ENCODE measurements around the gene LARGE1. TPM values are rescaled to one million over a fixed set of nuclear protein-coding genes. Genes with fewer than 3 reads are reported as not detected.

LARGE1 gene
- total and polyA plus RNA-seq, 5 donors from 2014 or later = not detected

GRCh38 chr22:33324228-33324627 is 596.0 kb downstream of the LARGE1 start:
- Mint-ChIP-seq H3K9me3 (peaks cover 0 to 3% (median 0%) of the 10 kb centered on the region in 7 donors), H3K27me3 (no peaks in the 10 kb centered on the region), H3K27ac (no peak overlapping the region), H3K36me3 (no peaks in the 10 kb centered on the region), H3K4me1 (peaks cover 0 to 3% (median 0%) of the 10 kb centered on the region in 4 donors), H3K4me3 (no peak overlapping the region)
- Histone ChIP-seq H3K4me1 (ENCODE audit: control insufficient read depth, insufficient read depth, low read length, poor library complexity, severe bottlenecking) (no peaks in the 10 kb centered on the region), H3K9me3 (ENCODE audit: control insufficient read depth in 2 of 2, low read length in 2 of 2) (no peaks in the 10 kb centered on the region), H3K4me3 (ENCODE audit: low read depth, low read length) (no peak overlapping the region), H3K27me3 (ENCODE audit: control insufficient read depth, insufficient read depth, low read length) (no peaks in the 10 kb centered on the region), H3K27ac (ENCODE audit: insufficient read depth, low read length, poor library complexity, severe bottlenecking) (no peak overlapping the region), H3K36me3 (ENCODE audit: control insufficient read depth, insufficient read depth, low read length) (no peaks in the 10 kb centered on the region)
- no peak for DNase-seq
- ATAC-seq (ENCODE audit: low read depth in 2 of 2) = no peak

GRCh38 chr22:33321466-33321865 is 598.8 kb downstream of the LARGE1 start:
- Histone ChIP-seq H3K4me3 (ENCODE audit: low read depth, low read length) (no peak overlapping the region), H3K4me1 (ENCODE audit: control insufficient read depth, insufficient read depth, low read length, poor library complexity, severe bottlenecking) (no peaks in the 10 kb centered on the region), H3K27me3 (ENCODE audit: control insufficient read depth, insufficient read depth, low read length) (no peaks in the 10 kb centered on the region), H3K9me3 (ENCODE audit: control insufficient read depth in 2 of 2, low read length in 2 of 2) (no peaks in the 10 kb centered on the region), H3K27ac (ENCODE audit: insufficient read depth, low read length, poor library complexity, severe bottlenecking) (no peak overlapping the region), H3K36me3 (ENCODE audit: control insufficient read depth, insufficient read depth, low read length) (no peaks in the 10 kb centered on the region)
- peaks cover 0 to 2% (median 0%) of the 10 kb centered on the region in 4 donors for H3K4me1 Mint-ChIP-seq
- DNase-seq (no peak), ATAC-seq (ENCODE audit: low read depth in 2 of 2) (no peak)
- no peaks in the 10 kb centered on the region for H3K36me3 Mint-ChIP-seq
- no peak overlapping the region for H3K4me3 Mint-ChIP-seq
- peaks cover 0 to 3% (median 0%) of the 10 kb centered on the region in 7 donors for H3K9me3 Mint-ChIP-seq
- no peak overlapping the region for H3K27ac Mint-ChIP-seq
- H3K27me3 Mint-ChIP-seq = no peaks in the 10 kb centered on the region

- no peak for ATAC-seq (ENCODE audit: low read depth in 2 of 2)
- Histone ChIP-seq H3K9me3 (ENCODE audit: control insufficient read depth in 2 of 2, low read length in 2 of 2) (no peaks in the 10 kb centered on the region), H3K27ac (ENCODE audit: insufficient read depth, low read length, poor library complexity, severe bottlenecking) (no peak overlapping the region), H3K4me3 (ENCODE audit: low read depth, low read length) (no peak overlapping the region), H3K36me3 (ENCODE audit: control insufficient read depth, insufficient read depth, low read length) (no peaks in the 10 kb centered on the region), H3K4me1 (ENCODE audit: control insufficient read depth, insufficient read depth, low read length, poor library complexity, severe bottlenecking) (no peaks in the 10 kb centered on the region), H3K27me3 (ENCODE audit: control insufficient read depth, insufficient read depth, low read length) (no peaks in the 10 kb centered on the region)
- H3K4me3 Mint-ChIP-seq = no peak overlapping the region
- H3K27ac Mint-ChIP-seq = no peak overlapping the region
- H3K36me3 Mint-ChIP-seq = no peaks in the 10 kb centered on the region
- peaks cover 0 to 3% (median 0%) of the 10 kb centered on the region in 7 donors for H3K9me3 Mint-ChIP-seq
- DNase-seq = no peak
- H3K4me1 Mint-ChIP-seq = no peaks in the 10 kb centered on the region
- H3K27me3 Mint-ChIP-seq = no peaks in the 10 kb centered on the region
Observed at GRCh38 chr22:33315954-33316353, 604.3 kb downstream of the LARGE1 start.

- Histone ChIP-seq H3K9me3 (ENCODE audit: control insufficient read depth in 2 of 2, low read length in 2 of 2) (no peaks in the 10 kb centered on the region), H3K27ac (ENCODE audit: insufficient read depth, low read length, poor library complexity, severe bottlenecking) (no peak overlapping the region), H3K4me3 (ENCODE audit: low read depth, low read length) (no peak overlapping the region), H3K36me3 (ENCODE audit: control insufficient read depth, insufficient read depth, low read length) (no peaks in the 10 kb centered on the region), H3K27me3 (ENCODE audit: control insufficient read depth, insufficient read depth, low read length) (no peaks in the 10 kb centered on the region), H3K4me1 (ENCODE audit: control insufficient read depth, insufficient read depth, low read length, poor library complexity, severe bottlenecking) (no peaks in the 10 kb centered on the region)
- no peaks in the 10 kb centered on the region for H3K4me1 Mint-ChIP-seq
- no peak overlapping the region for H3K4me3 Mint-ChIP-seq
- peaks cover 0 to 1% (median 0%) of the 10 kb centered on the region in 7 donors for H3K9me3 Mint-ChIP-seq
- no peak overlapping the region for H3K27ac Mint-ChIP-seq
- DNase-seq = no peak
- H3K27me3 Mint-ChIP-seq = no peaks in the 10 kb centered on the region
- no peaks in the 10 kb centered on the region for H3K36me3 Mint-ChIP-seq
- no peak for ATAC-seq (ENCODE audit: low read depth in 2 of 2)
Observed at GRCh38 chr22:33315117-33315516, 605.2 kb downstream of the LARGE1 start.

- Histone ChIP-seq H3K27ac (ENCODE audit: insufficient read depth, low read length, poor library complexity, severe bottlenecking) (no peak overlapping the region), H3K4me3 (ENCODE audit: low read depth, low read length) (no peak overlapping the region), H3K27me3 (ENCODE audit: control insufficient read depth, insufficient read depth, low read length) (no peaks in the 10 kb centered on the region), H3K4me1 (ENCODE audit: control insufficient read depth, insufficient read depth, low read length, poor library complexity, severe bottlenecking) (no peaks in the 10 kb centered on the region), H3K9me3 (ENCODE audit: control insufficient read depth in 2 of 2, low read length in 2 of 2) (no peaks in the 10 kb centered on the region), H3K36me3 (ENCODE audit: control insufficient read depth, insufficient read depth, low read length) (no peaks in the 10 kb centered on the region)
- Mint-ChIP-seq H3K27me3 (no peaks in the 10 kb centered on the region), H3K4me3 (no peak overlapping the region), H3K36me3 (no peaks in the 10 kb centered on the region), H3K4me1 (no peaks in the 10 kb centered on the region), H3K9me3 (peaks cover 0 to 1% (median 0%) of the 10 kb centered on the region in 7 donors), H3K27ac (no peak overlapping the region)
- DNase-seq (no peak), ATAC-seq (ENCODE audit: low read depth in 2 of 2) (no peak)
Observed at GRCh38 chr22:33314316-33314715, 606.0 kb downstream of the LARGE1 start.

GRCh38 chr22:33303099-33303498 is 617.2 kb downstream of the LARGE1 start:
- Mint-ChIP-seq H3K27me3 (no peaks in the 10 kb centered on the region), H3K36me3 (no peaks in the 10 kb centered on the region), H3K4me3 (no peak overlapping the region), H3K4me1 (no peaks in the 10 kb centered on the region), H3K27ac (no peak overlapping the region), H3K9me3 (peaks cover 0 to 3% (median 0%) of the 10 kb centered on the region in 7 donors)
- Histone ChIP-seq H3K4me1 (ENCODE audit: control insufficient read depth, insufficient read depth, low read length, poor library complexity, severe bottlenecking) (no peaks in the 10 kb centered on the region), H3K9me3 (ENCODE audit: control insufficient read depth in 2 of 2, low read length in 2 of 2) (no peaks in the 10 kb centered on the region), H3K4me3 (ENCODE audit: low read depth, low read length) (no peak overlapping the region), H3K27ac (ENCODE audit: insufficient read depth, low read length, poor library complexity, severe bottlenecking) (no peak overlapping the region), H3K36me3 (ENCODE audit: control insufficient read depth, insufficient read depth, low read length) (no peaks in the 10 kb centered on the region), H3K27me3 (ENCODE audit: control insufficient read depth, insufficient read depth, low read length) (no peaks in the 10 kb centered on the region)
- ATAC-seq (ENCODE audit: low read depth in 2 of 2) = no peak
- no peak for DNase-seq

GRCh38 chr22:33302549-33302948 is 617.7 kb downstream of the LARGE1 start:
- Mint-ChIP-seq H3K27me3 (no peaks in the 10 kb centered on the region), H3K4me3 (no peak overlapping the region), H3K27ac (no peak overlapping the region), H3K4me1 (no peaks in the 10 kb centered on the region), H3K9me3 (peaks cover 0 to 3% (median 0%) of the 10 kb centered on the region in 7 donors), H3K36me3 (no peaks in the 10 kb centered on the region)
- Histone ChIP-seq H3K4me1 (ENCODE audit: control insufficient read depth, insufficient read depth, low read length, poor library complexity, severe bottlenecking) (no peaks in the 10 kb centered on the region), H3K36me3 (ENCODE audit: control insufficient read depth, insufficient read depth, low read length) (no peaks in the 10 kb centered on the region), H3K27ac (ENCODE audit: insufficient read depth, low read length, poor library complexity, severe bottlenecking) (no peak overlapping the region), H3K27me3 (ENCODE audit: control insufficient read depth, insufficient read depth, low read length) (no peaks in the 10 kb centered on the region), H3K9me3 (ENCODE audit: control insufficient read depth in 2 of 2, low read length in 2 of 2) (no peaks in the 10 kb centered on the region), H3K4me3 (ENCODE audit: low read depth, low read length) (no peak overlapping the region)
- no peak for ATAC-seq (ENCODE audit: low read depth in 2 of 2)
- DNase-seq = no peak

GRCh38 chr22:33302049-33302545 is 618.2 kb downstream of the LARGE1 start:
- Histone ChIP-seq H3K4me3 (ENCODE audit: low read depth, low read length) (no peak overlapping the region), H3K36me3 (ENCODE audit: control insufficient read depth, insufficient read depth, low read length) (no peaks in the 10 kb centered on the region), H3K4me1 (ENCODE audit: control insufficient read depth, insufficient read depth, low read length, poor library complexity, severe bottlenecking) (no peaks in the 10 kb centered on the region), H3K27me3 (ENCODE audit: control insufficient read depth, insufficient read depth, low read length) (no peaks in the 10 kb centered on the region), H3K27ac (ENCODE audit: insufficient read depth, low read length, poor library complexity, severe bottlenecking) (no peak overlapping the region), H3K9me3 (ENCODE audit: control insufficient read depth in 2 of 2, low read length in 2 of 2) (no peaks in the 10 kb centered on the region)
- Mint-ChIP-seq H3K27me3 (no peaks in the 10 kb centered on the region), H3K4me3 (no peak overlapping the region), H3K9me3 (peaks cover 0 to 2% (median 0%) of the 10 kb centered on the region in 7 donors), H3K36me3 (no peaks in the 10 kb centered on the region), H3K27ac (no peak overlapping the region), H3K4me1 (no peaks in the 10 kb centered on the region)
- ATAC-seq (ENCODE audit: low read depth in 2 of 2) (no peak), DNase-seq (peak in 1 of 3 donors; percentile 55)

Data from CD4-positive, CD25-positive, alpha-beta regulatory T cell (primary cell).